ENCODE data around the gene TFEB.
A peak's percentile ranks its signal among the peaks of the same experiment; 100 is the strongest.

Gene TFEB

GRCh38 chr6:41733707-41734665, 1.4 kb downstream of the TFEB start:
- Histone ChIP-seq H3K4me3 (ENCODE audit: low read depth, low read length) (peak overlapping the region; percentile 58), H3K36me3 (ENCODE audit: control insufficient read depth in 2 of 2, insufficient read depth in 1 of 2, low read length in 2 of 2) (no peaks in the 10 kb centered on the region), H3K9me3 (ENCODE audit: control insufficient read depth, insufficient read depth, low read depth, low read length) (no peaks in the 10 kb centered on the region), H3K4me1 (ENCODE audit: control insufficient read depth, insufficient read depth, low read length) (0 out of 2 replicates have a peak, but pooled peaks cover 3% of the 10 kb centered on the region), H3K27ac (ENCODE audit: extremely low read depth, low read depth, low read length) (peak overlapping the region; percentile 7; the same call in 1 of the 2 replicates)
- POLR2A ChIA-PET: interaction anchor here (0.6 to 2.1 kb wide), 18 partner anchors 10 to 739 kb away, joined by 3 to 11 read pairs (median 4); partner anchors contain the start of genes CCND3, FRS3 and TOMM6
- CTCF ChIA-PET: interaction anchor here (0.5 to 6.7 kb wide), 27 partner anchors 9 to 928 kb away, joined by 3 to 51 read pairs (median 3); partner anchors contain the start of genes FRS3 and TOMM6
- TF ChIP-seq ZNF175 (tag by site-specific recombination; IDR thresholded peaks at IDR 0.05): no peak
- no peak for TF ChIP-seq ZNF302 (tag by site-specific recombination; IDR thresholded peaks at IDR 0.05; ENCODE audit: low read depth)
- TF ChIP-seq KLF1 (tag by site-specific recombination; IDR thresholded peaks at IDR 0.05): peak; percentile 21; the same call in 1 of the 2 replicates
- TF ChIP-seq ZNF600 (tag by site-specific recombination; IDR thresholded peaks at IDR 0.05): peak; percentile 28; the same call in 1 of the 2 replicates
- 0 out of 2 replicates have a peak, but pooled peaks have one; percentile 23 for TF ChIP-seq ZNF2 (tag by site-specific recombination; IDR thresholded peaks at IDR 0.05)
- peak; percentile 35; the same call in 1 of the 2 replicates for TF ChIP-seq KLF10 (tag by site-specific recombination; IDR thresholded peaks at IDR 0.05)
- TF ChIP-seq ZNF660 (tag by site-specific recombination; IDR thresholded peaks at IDR 0.05): 0 out of 2 replicates have a peak, but pooled peaks have one; percentile 65
- TF ChIP-seq ZEB2 (tag by site-specific recombination; IDR thresholded peaks at IDR 0.05): peak; percentile 67
- TF ChIP-seq ZBTB20 (tag by site-specific recombination; IDR thresholded peaks at IDR 0.05): peak; percentile 79
- no peak for TF ChIP-seq ZNF707 (tag by site-specific recombination; IDR thresholded peaks at IDR 0.05)
- TF ChIP-seq HIC1 (tag by site-specific recombination; IDR thresholded peaks at IDR 0.05): no peak
- TF ChIP-seq PATZ1 (tag by site-specific recombination; IDR thresholded peaks at IDR 0.05): peak; percentile 88
- TF ChIP-seq PRDM10 (tag by site-specific recombination; IDR thresholded peaks at IDR 0.05): peak; percentile 52
- TF ChIP-seq ZBTB48 (tag by site-specific recombination; IDR thresholded peaks at IDR 0.05): peak; percentile 84; the same call in 1 of the 2 replicates
- no peak for TF ChIP-seq ZNF623 (tag by site-specific recombination; IDR thresholded peaks at IDR 0.05)
- 0 out of 2 replicates have a peak, but pooled peaks have one; percentile 38 for TF ChIP-seq ZIC2 (tag by site-specific recombination; IDR thresholded peaks at IDR 0.05)
- TF ChIP-seq ZBTB17 (tag by site-specific recombination; IDR thresholded peaks at IDR 0.05): peak; percentile 67; the same call in 1 of the 2 replicates
- TF ChIP-seq ZNF596 (tag by site-specific recombination; IDR thresholded peaks at IDR 0.05): 0 out of 2 replicates have a peak, but pooled peaks have one; percentile 43
- 0 out of 2 replicates have a peak, but pooled peaks have one; percentile 27 for TF ChIP-seq SP7 (tag by site-specific recombination; IDR thresholded peaks at IDR 0.05)
- 0 out of 2 replicates have a peak, but pooled peaks have one; percentile 38 for TF ChIP-seq HOXC10 (CRISPR knock-in tag; IDR thresholded peaks at IDR 0.05)
- TF ChIP-seq ZNF335 (tag by site-specific recombination; conservative IDR thresholded peaks at IDR 0.05): peak; percentile 99
- 0 out of 2 replicates have a peak, but pooled peaks have one; percentile 62 for TF ChIP-seq KLF16 (tag by site-specific recombination; IDR thresholded peaks at IDR 0.05)
- no peak for TF ChIP-seq ZNF571 (tag by site-specific recombination; IDR thresholded peaks at IDR 0.05)
- peak; percentile 58; the same call in 1 of the 2 replicates for TF ChIP-seq ZNF561 (tag by site-specific recombination; IDR thresholded peaks at IDR 0.05; ENCODE audit: borderline replicate concordance)
- TF ChIP-seq ZNF404 (tag by site-specific recombination; IDR thresholded peaks at IDR 0.05): no peak
- TF ChIP-seq SP2 (tag by site-specific recombination; IDR thresholded peaks at IDR 0.05): peak; percentile 67
- no peak for TF ChIP-seq ZNF645 (tag by site-specific recombination; IDR thresholded peaks at IDR 0.05)
- TF ChIP-seq ZNF19 (tag by site-specific recombination; IDR thresholded peaks at IDR 0.05; ENCODE audit: low read depth): no peak
- TF ChIP-seq SP3 (tag by site-specific recombination; IDR thresholded peaks at IDR 0.05): peak; percentile 73
